Ascending aorta (tissue), 2 donors: ENCODE measurements around the gene SCRT2. TPM values are rescaled to one million over a fixed set of nuclear protein-coding genes. Genes with fewer than 3 reads are reported as not detected.

Experiments
- DNase-seq, 2 donors: peaks; one replicate each; pipeline ENCODE4 v3.0.0-alpha.2; 2019; ENCODE audit warnings: low spot score in 2 of 2
- H3K27ac ChIP-seq, 2 donors: fragments of 200-600 bp; sonication (generic); one replicate each; pipeline ENCODE4 v1.5.1; 2016 to 2017; ENCODE audit warnings: mild to moderate bottlenecking in 1 of 2
- H3K27me3 ChIP-seq: fragments of 200-600 bp; sonication (generic); one replicate; pipeline ENCODE4 v1.5.1; 2017
- H3K36me3 ChIP-seq, 2 donors: fragments of 200-600 bp; sonication (generic); one replicate each; pipeline ENCODE4 v1.5.1; 2016
- H3K4me1 ChIP-seq, 2 donors: fragments of 200-600 bp; sonication (generic); one replicate each; pipeline ENCODE4 v1.5.1; 2016 to 2017; ENCODE audit warnings: mild to moderate bottlenecking in 1 of 2
- H3K4me3 ChIP-seq, 2 donors: fragments of 200-600 bp; sonication (generic); one replicate each; pipeline ENCODE4 v1.5.1; 2016 to 2017; ENCODE audit warnings: mild to moderate bottlenecking in 1 of 2
- H3K9me3 ChIP-seq, 2 donors: fragments of 200-600 bp; sonication (generic); one replicate each; pipeline ENCODE4 v1.5.1; 2016
- intact Hi-C: fragments of 100-400 bp; cut with DNase I; formaldehyde crosslinking; loops from one replicate; pipeline ENCODE4 v1.15.1; 2023
- total RNA-seq: library from RNA; depleted of rRNA; stranded (reverse); fragments of >200 nt; gene quantifications from one replicate; pipeline ENCODE4 v1.1.0, GENCODE V29; 2016
- TF ChIP-seq, protein P1 (sequence below), 3 experiments: fragments of 200-600 bp in 2 of 3; fragments of 450-650 bp in 1 of 3; sonication (generic) in 2 of 3; IDR thresholded peaks; one replicate each; pipeline ENCODE4 v1.5.1; 2016 to 2019; ENCODE audit warnings: antibody characterized with exemption in 3 of 3, mild to moderate bottlenecking in 1 of 3, moderate library complexity in 1 of 3

SCRT2 gene
- total RNA-seq, 1 donor from 2014 or later, result not detected

DNA sequence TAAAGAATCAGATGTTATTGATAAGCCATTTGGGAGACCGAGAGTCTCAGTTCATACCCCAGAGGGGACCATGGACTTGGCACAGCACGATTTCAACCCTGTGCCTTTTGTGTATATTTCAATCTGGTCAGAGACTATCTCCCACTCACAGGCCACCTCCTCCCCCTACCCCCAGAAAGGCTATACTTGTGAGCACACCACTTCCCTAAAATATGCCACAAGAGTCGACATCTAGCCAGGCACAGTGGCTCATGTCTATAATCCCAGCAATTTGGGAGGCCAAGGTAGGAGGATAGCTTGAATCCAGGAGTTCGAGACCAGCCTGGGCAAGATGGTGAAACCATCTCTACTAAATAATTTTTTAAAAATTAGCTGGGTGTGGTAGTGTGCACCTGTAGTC, 51.9 kb downstream of the SCRT2 start:
- TF ChIP-seq, protein P1, sequence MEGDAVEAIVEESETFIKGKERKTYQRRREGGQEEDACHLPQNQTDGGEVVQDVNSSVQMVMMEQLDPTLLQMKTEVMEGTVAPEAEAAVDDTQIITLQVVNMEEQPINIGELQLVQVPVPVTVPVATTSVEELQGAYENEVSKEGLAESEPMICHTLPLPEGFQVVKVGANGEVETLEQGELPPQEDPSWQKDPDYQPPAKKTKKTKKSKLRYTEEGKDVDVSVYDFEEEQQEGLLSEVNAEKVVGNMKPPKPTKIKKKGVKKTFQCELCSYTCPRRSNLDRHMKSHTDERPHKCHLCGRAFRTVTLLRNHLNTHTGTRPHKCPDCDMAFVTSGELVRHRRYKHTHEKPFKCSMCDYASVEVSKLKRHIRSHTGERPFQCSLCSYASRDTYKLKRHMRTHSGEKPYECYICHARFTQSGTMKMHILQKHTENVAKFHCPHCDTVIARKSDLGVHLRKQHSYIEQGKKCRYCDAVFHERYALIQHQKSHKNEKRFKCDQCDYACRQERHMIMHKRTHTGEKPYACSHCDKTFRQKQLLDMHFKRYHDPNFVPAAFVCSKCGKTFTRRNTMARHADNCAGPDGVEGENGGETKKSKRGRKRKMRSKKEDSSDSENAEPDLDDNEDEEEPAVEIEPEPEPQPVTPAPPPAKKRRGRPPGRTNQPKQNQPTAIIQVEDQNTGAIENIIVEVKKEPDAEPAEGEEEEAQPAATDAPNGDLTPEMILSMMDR (IDR thresholded peaks at IDR 0.05), result no peak
- Histone ChIP-seq H3K9me3 (no peaks in the 10 kb centered on the region), H3K4me3 (no peak overlapping the region), H3K36me3 (no peaks in the 10 kb centered on the region), H3K4me1 (no peaks in the 10 kb centered on the region), H3K27me3 (no peaks in the 10 kb centered on the region), H3K27ac (no peak overlapping the region)
- no peak for DNase-seq
- intact Hi-C loops, result no loop called here

DNA sequence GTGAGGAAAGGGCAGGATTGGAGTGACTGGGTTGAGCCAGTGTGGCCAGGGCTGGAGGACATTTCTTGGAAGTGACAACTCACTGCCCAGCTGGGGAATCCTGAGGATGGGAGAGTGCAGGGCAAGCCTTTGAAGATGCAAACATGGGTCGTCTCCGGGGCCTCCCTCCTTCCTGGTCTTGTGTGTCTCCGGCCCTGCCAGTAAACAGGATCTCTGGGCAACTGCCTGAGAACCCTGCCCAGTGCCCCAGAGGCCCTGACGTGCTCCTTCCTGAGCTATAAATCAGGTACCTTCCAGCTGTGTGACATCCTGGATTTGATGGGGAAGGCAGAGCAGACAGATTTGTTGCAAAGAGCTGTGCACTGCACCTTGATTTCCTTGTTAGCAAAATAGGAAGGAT, 52.6 kb downstream of the SCRT2 start:
- Histone ChIP-seq H3K36me3 (no peaks in the 10 kb centered on the region), H3K4me3 (no peak overlapping the region), H3K27me3 (no peaks in the 10 kb centered on the region), H3K4me1 (no peaks in the 10 kb centered on the region), H3K27ac (no peak overlapping the region), H3K9me3 (no peaks in the 10 kb centered on the region)
- TF ChIP-seq, protein P1 (IDR thresholded peaks at IDR 0.05), result no peak
- no peak for DNase-seq
- intact Hi-C loops, result no loop called here

DNA sequence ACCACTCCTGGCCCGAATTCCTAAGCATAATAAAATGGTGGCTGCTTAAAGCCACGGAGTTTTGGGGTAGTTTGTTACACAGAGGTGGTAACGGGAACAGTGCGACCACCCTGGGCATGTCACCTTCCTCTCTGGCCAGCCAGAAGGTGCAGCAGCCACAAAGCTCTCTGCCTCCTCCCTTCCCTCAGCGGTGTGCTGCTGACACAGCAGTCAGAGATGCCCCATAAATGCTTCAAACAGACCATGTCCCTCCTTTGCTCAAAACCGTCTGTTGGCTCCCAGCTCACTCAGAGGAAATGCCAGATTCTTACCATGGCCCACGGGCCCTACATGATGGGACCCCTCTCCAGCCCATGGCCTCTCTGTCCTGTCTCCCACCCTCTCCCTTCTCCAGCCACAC, 53.4 kb downstream of the SCRT2 start:
- Histone ChIP-seq H3K27me3 (no peaks in the 10 kb centered on the region), H3K4me1 (no peaks in the 10 kb centered on the region), H3K36me3 (no peaks in the 10 kb centered on the region), H3K4me3 (no peak overlapping the region), H3K27ac (no peak overlapping the region), H3K9me3 (no peaks in the 10 kb centered on the region)
- TF ChIP-seq, protein P1 (IDR thresholded peaks at IDR 0.05), result no peak
- no peak for DNase-seq
- intact Hi-C loops, result no loop called here

DNA sequence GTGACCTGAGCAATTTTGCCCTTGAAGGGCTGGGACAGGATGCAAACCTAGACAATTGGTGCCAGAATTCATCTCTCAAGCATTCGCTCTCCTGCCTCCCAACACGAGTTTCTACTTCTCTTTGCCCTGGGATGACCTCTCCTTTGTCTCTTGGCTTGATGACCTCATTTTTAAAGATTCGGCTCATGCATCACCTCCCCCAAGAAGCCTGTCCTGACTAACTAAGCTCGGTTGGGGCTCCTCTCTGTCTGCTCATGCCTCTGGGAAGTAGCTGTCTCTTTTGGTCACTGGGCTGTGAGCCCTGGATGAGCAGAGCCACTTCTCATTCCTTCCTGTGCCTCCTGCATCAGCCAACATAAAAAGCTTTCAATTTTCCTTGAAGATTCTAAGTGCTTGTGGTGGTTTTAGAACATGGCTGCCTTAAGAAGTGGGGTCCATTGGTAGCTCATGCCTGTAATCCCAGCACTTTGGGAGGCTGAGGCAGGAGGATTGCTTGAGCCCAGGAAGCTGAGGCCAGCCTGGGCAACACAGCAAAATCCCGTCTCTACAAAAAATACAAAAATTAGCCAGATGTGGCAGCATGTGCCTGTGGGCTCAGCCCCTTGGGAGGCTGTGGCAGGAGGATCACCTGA, 54.4 kb downstream of the SCRT2 start:
- Histone ChIP-seq H3K27ac (no peak overlapping the region), H3K9me3 (no peaks in the 10 kb centered on the region), H3K36me3 (no peaks in the 10 kb centered on the region), H3K4me3 (no peak overlapping the region), H3K4me1 (no peaks in the 10 kb centered on the region), H3K27me3 (no peaks in the 10 kb centered on the region)
- no peak for DNase-seq
- TF ChIP-seq, protein P1 (IDR thresholded peaks at IDR 0.05), result no peak
- intact Hi-C loops, result no loop called here

DNA sequence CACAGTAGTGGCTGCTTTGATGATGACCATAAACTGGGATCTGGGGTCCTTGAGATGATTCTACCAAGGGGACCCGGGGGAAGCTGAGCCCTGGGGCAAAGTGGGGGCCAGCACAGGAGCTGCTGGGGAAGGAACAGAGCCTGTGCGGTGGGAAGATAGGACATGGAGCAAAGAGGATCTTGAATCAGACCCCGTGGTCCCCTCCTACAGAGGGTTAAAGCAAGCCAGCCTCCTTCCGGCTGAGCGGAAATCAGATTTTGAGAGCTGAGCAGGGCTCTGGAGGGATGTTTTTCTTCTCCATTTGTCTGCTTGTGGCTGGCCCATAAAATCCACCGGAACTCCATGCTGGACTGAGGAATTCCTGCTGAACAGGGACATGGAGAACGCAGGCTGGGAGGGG, 55.4 kb downstream of the SCRT2 start:
- no peak for DNase-seq
- Histone ChIP-seq H3K4me1 (no peaks in the 10 kb centered on the region), H3K27ac (no peak overlapping the region), H3K4me3 (no peak overlapping the region), H3K27me3 (no peaks in the 10 kb centered on the region), H3K9me3 (no peaks in the 10 kb centered on the region), H3K36me3 (no peaks in the 10 kb centered on the region)
- TF ChIP-seq, protein P1 (IDR thresholded peaks at IDR 0.05), result no peak
- intact Hi-C loops, result no loop called here

DNA sequence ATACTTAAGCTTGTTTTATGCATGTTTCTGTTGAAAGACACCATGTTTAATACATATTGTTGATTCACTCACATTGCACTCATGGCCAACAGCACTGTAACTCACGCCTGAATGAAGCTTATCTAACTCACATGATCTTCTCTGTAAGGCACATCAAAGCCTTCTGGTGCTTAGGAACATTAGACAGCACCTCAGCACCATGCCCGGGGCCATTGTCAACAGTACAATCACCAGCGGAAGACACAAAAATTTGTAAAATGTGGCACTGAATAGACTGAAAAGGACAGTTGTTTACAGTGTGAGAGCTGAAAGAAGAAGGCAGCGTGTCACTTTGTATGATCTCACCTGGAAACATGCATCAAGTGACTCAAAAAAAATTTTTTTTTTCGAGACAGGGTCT, 56.6 kb downstream of the SCRT2 start:
- H3K9me3 ChIP-seq, result no peaks in the 10 kb centered on the region
- H3K27me3 ChIP-seq, result no peaks in the 10 kb centered on the region
- intact Hi-C loops, result no loop called here
- no peaks in the 10 kb centered on the region for H3K36me3 ChIP-seq
- no peak for DNase-seq
- H3K4me3 ChIP-seq, result no peak overlapping the region
- TF ChIP-seq, protein P1 (IDR thresholded peaks at IDR 0.05), result no peak
- H3K27ac ChIP-seq, result no peak overlapping the region
- no peaks in the 10 kb centered on the region for H3K4me1 ChIP-seq
